Neural progenitor cell (in vitro differentiated cells): ENCODE results near the gene NFXL1. TPM values are rescaled to one million over a fixed set of nuclear protein-coding genes. Genes with fewer than 3 reads are reported as not detected.

Source experiments
- DNase-seq: peaks from one replicate; pipeline ENCODE4 v3.0.0-alpha.2; 2016; ENCODE audit warnings: low spot score
- H2AFZ ChIP-seq: fragments of 200-600 bp; sonication (generic); replicated peaks from 2 replicates; pipeline ENCODE4 v1.6.1; 2016; ENCODE audit warnings: antibody characterized with exemption
- H3F3A ChIP-seq: fragments of 200-600 bp; sonication (generic); 2 replicates; pipeline ENCODE4 v1.6.1; 2016; ENCODE audit warnings: antibody characterized with exemption, low read depth
- H3K27ac ChIP-seq: fragments of 200-600 bp; sonication (generic); 2 replicates; pipeline ENCODE4 v1.5.1; 2016; ENCODE audit warnings: mild to moderate bottlenecking
- H3K27me3 ChIP-seq: fragments of 200-600 bp; sonication (generic); 2 replicates; pipeline ENCODE4 v1.6.1; 2016; ENCODE audit warnings: mild to moderate bottlenecking, moderate library complexity
- H3K36me3 ChIP-seq: fragments of 200-600 bp; sonication (generic); 2 replicates; pipeline ENCODE4 v1.5.1; 2016
- H3K4me1 ChIP-seq: fragments of 200-600 bp; sonication (generic); 2 replicates; pipeline ENCODE4 v1.6.1; 2016; ENCODE audit warnings: mixed run types
- H3K4me2 ChIP-seq: fragments of 200-600 bp; sonication (generic); 2 replicates; pipeline ENCODE4 v1.6.1; 2016
- H3K4me3 ChIP-seq: fragments of 200-600 bp; sonication (generic); 2 replicates; pipeline ENCODE4 v1.5.1; 2016
- H3K79me2 ChIP-seq: fragments of 200-600 bp; sonication (generic); 2 replicates; pipeline ENCODE4 v1.6.1; 2016; ENCODE audit warnings: low read depth
- H3K9ac ChIP-seq: fragments of 200-600 bp; sonication (generic); 2 replicates; pipeline ENCODE4 v1.6.1; 2016
- H3K9me3 ChIP-seq: fragments of 200-600 bp; sonication (generic); 2 replicates; pipeline ENCODE4 v1.5.1; 2016; ENCODE audit warnings: low read depth
- H4K20me1 ChIP-seq: fragments of 200-600 bp; sonication (generic); 2 replicates; pipeline ENCODE4 v1.6.1; 2016; ENCODE audit warnings: low read depth
- H3K27ac Mint-ChIP-seq: 3 replicates; pipeline ENCODE4 v1.8.0; 2021; ENCODE audit warnings: mixed read lengths
- H3K27me3 Mint-ChIP-seq: 2 replicates; pipeline ENCODE4 v1.8.0; 2022; ENCODE audit warnings: low read depth, mild to moderate bottlenecking, inconsistent platforms, moderate library complexity, mixed read lengths; ENCODE audit not compliant: insufficient read depth
- H3K36me3 Mint-ChIP-seq: 3 replicates; pipeline ENCODE4 v1.8.0; 2021; ENCODE audit warnings: mixed read lengths
- H3K4me1 Mint-ChIP-seq: 3 replicates; pipeline ENCODE4 v1.8.0; 2021; ENCODE audit warnings: mixed read lengths
- H3K4me3 Mint-ChIP-seq: 3 replicates; pipeline ENCODE4 v1.8.0; 2021; ENCODE audit warnings: mild to moderate bottlenecking, moderate library complexity, mixed read lengths
- H3K9me3 Mint-ChIP-seq: 3 replicates; pipeline ENCODE4 v1.8.0; 2020; ENCODE audit warnings: mixed read lengths
- EZH2 ChIP-seq: fragments of 200-600 bp; sonication (generic); IDR thresholded peaks from 2 replicates; pipeline ENCODE4 v1.6.1; 2017; ENCODE audit warnings: antibody characterized with exemption, mild to moderate bottlenecking, moderate library complexity
- EZH2phosphoT487 ChIP-seq: fragments of 200-600 bp; sonication (generic); IDR thresholded peaks from 2 replicates; pipeline ENCODE4 v1.6.1; 2017; ENCODE audit warnings: antibody characterized with exemption
- total RNA-seq: library from RNA; depleted of rRNA; stranded (reverse); fragments of >200 nt; gene quantifications from 2 replicates; pipeline ENCODE4 v1.2.3, GENCODE V29; 2015; ENCODE audit warnings: low replicate concordance
- TF ChIP-seq, protein P1 (sequence below): fragments of 200-600 bp; sonication (generic); IDR thresholded peaks from 2 replicates; pipeline ENCODE4 v1.5.1; 2017; ENCODE audit warnings: antibody characterized with exemption, mild to moderate bottlenecking

Gene NFXL1
- total RNA-seq, 1 donor from 2014 or later: 33.2 TPM

DNA sequence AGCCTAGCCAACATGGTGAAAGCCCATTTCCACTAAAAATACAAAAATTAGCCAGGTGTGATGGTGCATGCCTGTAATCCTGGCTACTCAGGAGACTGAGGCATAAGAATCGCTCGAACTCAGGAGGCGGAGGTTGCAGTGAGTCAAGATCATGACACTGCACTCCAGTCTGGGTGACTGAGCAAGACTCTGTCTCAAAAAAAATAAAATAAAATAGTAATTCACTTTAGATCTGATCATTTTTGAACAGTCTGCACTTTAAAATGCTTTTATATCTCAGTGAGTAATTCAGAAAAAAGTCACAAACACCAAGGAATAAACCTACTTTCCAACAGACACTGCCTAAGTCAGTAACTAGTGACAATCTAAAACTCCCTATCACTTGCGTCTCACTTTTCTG, 50.9 kb downstream of the NFXL1 start:
- Histone ChIP-seq H3K9me3 (no peaks in the 10 kb centered on the region), H3F3A (no peaks in the 10 kb centered on the region), H4K20me1 (peaks cover 14% of the 10 kb centered on the region), H3K9ac (no peak overlapping the region), H3K4me1 (peaks cover 4% of the 10 kb centered on the region), H3K27ac (no peak overlapping the region), H3K79me2 (no peaks in the 10 kb centered on the region), H2AFZ (no peak overlapping the region), H3K27me3 (no peaks in the 10 kb centered on the region), H3K4me3 (no peak overlapping the region), H3K4me2 (no peak overlapping the region), H3K36me3 (no peaks in the 10 kb centered on the region)
- peaks cover 5% of the 10 kb centered on the region for H3K9me3 Mint-ChIP-seq
- H3K27me3 Mint-ChIP-seq: peaks cover 2% of the 10 kb centered on the region
- no peak for DNase-seq
- no peak overlapping the region for H3K4me3 Mint-ChIP-seq
- peaks cover 20% of the 10 kb centered on the region for H3K36me3 Mint-ChIP-seq
- no peaks in the 10 kb centered on the region for H3K4me1 Mint-ChIP-seq
- TF ChIP-seq EZH2phosphoT487: no peak
- no peak for TF ChIP-seq EZH2
- TF ChIP-seq, protein P1, sequence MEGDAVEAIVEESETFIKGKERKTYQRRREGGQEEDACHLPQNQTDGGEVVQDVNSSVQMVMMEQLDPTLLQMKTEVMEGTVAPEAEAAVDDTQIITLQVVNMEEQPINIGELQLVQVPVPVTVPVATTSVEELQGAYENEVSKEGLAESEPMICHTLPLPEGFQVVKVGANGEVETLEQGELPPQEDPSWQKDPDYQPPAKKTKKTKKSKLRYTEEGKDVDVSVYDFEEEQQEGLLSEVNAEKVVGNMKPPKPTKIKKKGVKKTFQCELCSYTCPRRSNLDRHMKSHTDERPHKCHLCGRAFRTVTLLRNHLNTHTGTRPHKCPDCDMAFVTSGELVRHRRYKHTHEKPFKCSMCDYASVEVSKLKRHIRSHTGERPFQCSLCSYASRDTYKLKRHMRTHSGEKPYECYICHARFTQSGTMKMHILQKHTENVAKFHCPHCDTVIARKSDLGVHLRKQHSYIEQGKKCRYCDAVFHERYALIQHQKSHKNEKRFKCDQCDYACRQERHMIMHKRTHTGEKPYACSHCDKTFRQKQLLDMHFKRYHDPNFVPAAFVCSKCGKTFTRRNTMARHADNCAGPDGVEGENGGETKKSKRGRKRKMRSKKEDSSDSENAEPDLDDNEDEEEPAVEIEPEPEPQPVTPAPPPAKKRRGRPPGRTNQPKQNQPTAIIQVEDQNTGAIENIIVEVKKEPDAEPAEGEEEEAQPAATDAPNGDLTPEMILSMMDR: no peak
- H3K27ac Mint-ChIP-seq: no peak overlapping the region

DNA sequence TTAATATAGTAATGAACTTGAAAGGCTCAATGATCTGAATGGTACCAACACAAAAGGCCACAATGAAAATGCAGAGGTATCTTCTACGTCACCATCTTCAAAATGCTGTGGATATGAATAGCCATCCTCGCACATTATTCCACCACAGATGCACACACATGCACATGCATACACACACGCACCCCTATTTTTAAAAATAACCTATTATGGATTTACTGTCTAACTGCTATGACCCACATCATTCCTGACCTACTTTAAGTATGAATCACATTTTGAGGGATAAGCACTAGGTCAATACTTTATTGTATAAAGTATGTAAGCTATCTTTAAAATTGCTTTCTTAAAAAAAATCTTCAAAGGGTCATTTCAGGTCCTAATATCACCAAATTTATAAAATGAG, 52.1 kb downstream of the NFXL1 start:
- Histone ChIP-seq H3K4me2 (no peak overlapping the region), H3K4me1 (peaks cover 4% of the 10 kb centered on the region), H3F3A (no peaks in the 10 kb centered on the region), H3K9ac (no peak overlapping the region), H3K27ac (no peak overlapping the region), H3K27me3 (no peaks in the 10 kb centered on the region), H2AFZ (no peak overlapping the region), H4K20me1 (peaks cover 14% of the 10 kb centered on the region), H3K79me2 (no peaks in the 10 kb centered on the region), H3K9me3 (no peaks in the 10 kb centered on the region), H3K4me3 (no peak overlapping the region), H3K36me3 (no peaks in the 10 kb centered on the region)
- H3K36me3 Mint-ChIP-seq: peaks cover 14% of the 10 kb centered on the region
- TF ChIP-seq EZH2 (no peak), EZH2phosphoT487 (no peak)
- TF ChIP-seq, protein P1: no peak
- peaks cover 1% of the 10 kb centered on the region for H3K9me3 Mint-ChIP-seq
- H3K27ac Mint-ChIP-seq: no peak overlapping the region
- no peak overlapping the region for H3K4me3 Mint-ChIP-seq
- peaks cover 2% of the 10 kb centered on the region for H3K27me3 Mint-ChIP-seq
- no peak for DNase-seq
- no peaks in the 10 kb centered on the region for H3K4me1 Mint-ChIP-seq

DNA sequence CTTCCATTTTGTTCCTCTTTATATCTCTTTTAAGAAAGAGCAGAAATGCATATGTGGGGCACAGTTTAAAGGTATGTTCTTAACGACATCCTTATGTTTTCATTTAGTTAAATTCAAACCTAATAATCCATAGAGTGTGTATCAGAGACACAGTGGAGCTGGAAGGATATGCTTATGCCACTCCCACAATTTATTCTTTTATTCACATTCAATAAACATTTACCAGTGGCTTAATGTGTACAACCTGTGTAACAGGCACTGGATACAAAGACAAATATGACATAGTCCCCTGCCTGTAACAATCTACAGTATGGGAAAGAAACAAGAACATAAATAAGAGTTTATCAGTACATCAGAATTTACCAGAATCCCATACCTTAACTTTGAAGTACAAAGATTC, 54.1 kb downstream of the NFXL1 start:
- H3K36me3 Mint-ChIP-seq: peaks cover 8% of the 10 kb centered on the region
- Histone ChIP-seq H3K27ac (no peak overlapping the region), H3F3A (no peaks in the 10 kb centered on the region), H3K79me2 (no peaks in the 10 kb centered on the region), H3K4me2 (no peak overlapping the region), H3K4me1 (peaks cover 4% of the 10 kb centered on the region), H3K4me3 (no peak overlapping the region), H3K9ac (no peak overlapping the region), H3K36me3 (no peaks in the 10 kb centered on the region), H3K27me3 (no peaks in the 10 kb centered on the region), H2AFZ (no peak overlapping the region), H3K9me3 (no peaks in the 10 kb centered on the region), H4K20me1 (peaks cover 11% of the 10 kb centered on the region)
- DNase-seq: no peak
- H3K27ac Mint-ChIP-seq: no peak overlapping the region
- H3K27me3 Mint-ChIP-seq: peaks cover 2% of the 10 kb centered on the region
- H3K9me3 Mint-ChIP-seq: no peaks in the 10 kb centered on the region
- peaks cover 2% of the 10 kb centered on the region for H3K4me1 Mint-ChIP-seq
- H3K4me3 Mint-ChIP-seq: no peak overlapping the region
- TF ChIP-seq EZH2: no peak
- TF ChIP-seq, protein P1: no peak
- TF ChIP-seq EZH2phosphoT487: no peak
